ENCODE measurements around the gene PTPRM.

DNA sequence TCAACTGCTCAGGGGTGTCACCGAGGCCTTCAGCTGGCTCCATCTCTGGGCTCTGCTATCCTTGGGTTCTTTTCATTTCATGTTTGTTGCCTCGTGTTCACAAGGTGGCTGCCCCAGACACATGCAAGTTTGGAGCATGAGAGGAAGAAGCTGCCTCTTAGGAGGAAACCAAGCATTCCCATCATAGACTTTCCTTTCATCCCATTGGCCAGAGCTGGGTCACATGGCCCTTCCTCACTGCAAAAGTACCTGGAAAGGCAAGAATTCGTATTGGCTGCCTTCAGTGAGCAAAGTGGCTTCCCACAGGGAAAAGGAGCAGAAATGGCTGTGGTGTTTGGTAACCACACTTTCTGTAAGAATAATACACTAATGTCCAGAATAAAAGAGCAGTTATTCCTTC lies 886.4 kb downstream of the PTPRM start:
- TF ChIP-seq REST (IDR thresholded peaks at IDR 0.05; ENCODE audit: low read depth, low read length): no peak
- no peak for TF ChIP-seq GABPA (IDR thresholded peaks at IDR 0.05; ENCODE audit: low read depth)
- TF ChIP-seq POLR2AphosphoS5 (IDR thresholded peaks at IDR 0.05; ENCODE audit: low read depth, low read length): no peak
- TF ChIP-seq, protein P1, sequence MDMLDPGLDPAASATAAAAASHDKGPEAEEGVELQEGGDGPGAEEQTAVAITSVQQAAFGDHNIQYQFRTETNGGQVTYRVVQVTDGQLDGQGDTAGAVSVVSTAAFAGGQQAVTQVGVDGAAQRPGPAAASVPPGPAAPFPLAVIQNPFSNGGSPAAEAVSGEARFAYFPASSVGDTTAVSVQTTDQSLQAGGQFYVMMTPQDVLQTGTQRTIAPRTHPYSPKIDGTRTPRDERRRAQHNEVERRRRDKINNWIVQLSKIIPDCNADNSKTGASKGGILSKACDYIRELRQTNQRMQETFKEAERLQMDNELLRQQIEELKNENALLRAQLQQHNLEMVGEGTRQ (IDR thresholded peaks at IDR 0.05; ENCODE audit: borderline replicate concordance, low read depth, low read length): no peak
- TF ChIP-seq, protein P2, sequence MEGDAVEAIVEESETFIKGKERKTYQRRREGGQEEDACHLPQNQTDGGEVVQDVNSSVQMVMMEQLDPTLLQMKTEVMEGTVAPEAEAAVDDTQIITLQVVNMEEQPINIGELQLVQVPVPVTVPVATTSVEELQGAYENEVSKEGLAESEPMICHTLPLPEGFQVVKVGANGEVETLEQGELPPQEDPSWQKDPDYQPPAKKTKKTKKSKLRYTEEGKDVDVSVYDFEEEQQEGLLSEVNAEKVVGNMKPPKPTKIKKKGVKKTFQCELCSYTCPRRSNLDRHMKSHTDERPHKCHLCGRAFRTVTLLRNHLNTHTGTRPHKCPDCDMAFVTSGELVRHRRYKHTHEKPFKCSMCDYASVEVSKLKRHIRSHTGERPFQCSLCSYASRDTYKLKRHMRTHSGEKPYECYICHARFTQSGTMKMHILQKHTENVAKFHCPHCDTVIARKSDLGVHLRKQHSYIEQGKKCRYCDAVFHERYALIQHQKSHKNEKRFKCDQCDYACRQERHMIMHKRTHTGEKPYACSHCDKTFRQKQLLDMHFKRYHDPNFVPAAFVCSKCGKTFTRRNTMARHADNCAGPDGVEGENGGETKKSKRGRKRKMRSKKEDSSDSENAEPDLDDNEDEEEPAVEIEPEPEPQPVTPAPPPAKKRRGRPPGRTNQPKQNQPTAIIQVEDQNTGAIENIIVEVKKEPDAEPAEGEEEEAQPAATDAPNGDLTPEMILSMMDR (IDR thresholded peaks at IDR 0.05): no peak
- no peak for TF ChIP-seq EP300 (IDR thresholded peaks at IDR 0.05; ENCODE audit: borderline replicate concordance in 1 of 2, low read depth in 1 of 2, low read length in 1 of 2)
- no peak for TF ChIP-seq JUND (IDR thresholded peaks at IDR 0.05)
- TF ChIP-seq SIN3A (IDR thresholded peaks at IDR 0.05; ENCODE audit: borderline replicate concordance, low read depth, low read length): no peak
